T47D (cell line): ENCODE results near the gene FOXF1.

ENCODE experiments used
- DNase-seq, 2 experiments: peaks; one replicate each; pipeline versions ENCODE4 v3.0.0 to v3.0.0-alpha.2; 2011 to 2012; ENCODE audit warnings: low read depth in 1 of 2, low spot score in 1 of 2
- JUND ChIP-seq: IDR thresholded peaks from 2 replicates; pipeline ENCODE4 v1.6.1; 2012; ENCODE audit warnings: low read depth
- in situ Hi-C: cut with HindIII; loops from 2 replicates; pipeline ENCODE4 v1.10.0; 2016; ENCODE audit warnings: low sequenced_read_pairs, low pct_unique_long_range_greater_than_20kb

Gene FOXF1

DNA sequence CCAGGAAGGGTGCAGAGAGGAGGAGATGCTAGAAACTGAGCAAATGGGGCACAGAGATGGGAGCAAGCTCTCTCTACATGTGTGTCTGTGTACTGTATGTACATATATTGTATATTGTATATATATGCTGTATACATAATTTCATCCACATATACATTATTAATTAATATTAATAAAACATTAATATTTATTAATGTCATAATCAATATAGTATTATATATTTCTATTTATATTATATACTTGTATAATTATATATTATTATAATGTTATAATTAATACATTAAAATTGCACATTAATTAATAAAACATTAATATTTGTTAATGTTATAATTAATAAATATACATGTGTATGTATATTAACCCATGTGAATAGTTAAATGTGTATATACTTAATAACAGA is 31.5 kb upstream of the FOXF1 start:
- DNase-seq: no peak
- no peak for TF ChIP-seq JUND
- in situ Hi-C loops: no loop called here

DNA sequence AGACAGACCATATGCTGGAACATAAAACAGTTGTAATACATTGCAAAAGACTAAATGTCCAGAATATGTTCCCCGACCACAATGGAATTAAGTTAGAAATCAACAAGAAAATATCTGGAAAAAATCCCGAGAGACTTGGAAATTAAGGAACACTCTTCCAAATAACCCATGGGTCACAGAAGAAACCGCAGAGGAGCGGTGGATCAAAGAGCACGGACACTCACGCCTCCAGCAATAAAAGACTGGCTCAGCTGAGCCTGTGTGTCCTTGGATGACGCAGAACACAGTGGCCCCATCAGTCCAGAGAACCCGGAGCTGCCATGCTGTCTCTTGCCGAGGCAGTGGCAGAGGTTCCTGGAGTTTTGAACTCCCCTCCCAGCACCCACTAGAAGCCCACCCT is 30.9 kb upstream of the FOXF1 start:
- no peak for TF ChIP-seq JUND
- DNase-seq: no peak
- in situ Hi-C loops: no loop called here

DNA sequence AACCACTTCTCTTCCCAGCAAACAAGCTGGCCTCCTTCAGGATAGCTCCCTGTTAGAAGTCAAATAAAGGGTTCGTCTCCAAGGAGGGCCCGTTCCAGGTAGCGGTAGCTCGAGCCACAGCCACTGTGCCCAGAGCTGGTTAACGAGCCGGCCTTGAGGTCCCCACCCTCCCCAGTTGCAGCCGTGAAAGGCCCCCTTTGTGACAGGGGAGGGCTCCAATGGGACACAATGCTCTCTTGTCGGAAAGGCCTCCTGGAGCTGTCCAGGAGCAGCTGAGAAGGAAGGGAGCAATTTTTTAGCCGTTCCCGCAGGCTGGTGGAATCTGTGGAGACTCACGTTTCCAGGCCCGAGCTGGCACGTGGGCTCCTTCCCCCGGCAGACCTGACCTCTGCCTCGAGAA is 29.9 kb upstream of the FOXF1 start:
- in situ Hi-C loops: no loop called here
- TF ChIP-seq JUND: no peak
- no peak for DNase-seq

DNA sequence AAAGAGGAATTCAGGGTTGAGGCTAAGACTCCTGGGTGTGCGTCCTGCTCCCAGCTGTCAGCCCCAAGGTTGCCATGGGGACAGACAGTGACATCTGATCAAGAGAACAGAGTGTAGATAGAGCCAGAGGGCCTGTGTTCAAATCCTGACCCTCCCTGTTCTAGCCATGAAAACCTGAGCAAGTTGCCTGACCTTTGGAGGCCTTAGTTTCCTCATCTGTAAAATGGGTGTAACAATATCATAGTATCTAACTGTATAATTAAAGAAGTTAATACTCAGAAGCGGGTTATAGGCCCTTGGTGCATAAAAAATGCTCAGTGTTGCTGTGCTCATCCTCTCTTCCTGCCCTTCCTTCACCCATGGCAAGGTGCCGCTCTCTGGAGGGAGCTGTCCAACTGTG is 28.7 kb upstream of the FOXF1 start:
- no peak for TF ChIP-seq JUND
- no peak for DNase-seq
- in situ Hi-C loops: no loop called here

DNA sequence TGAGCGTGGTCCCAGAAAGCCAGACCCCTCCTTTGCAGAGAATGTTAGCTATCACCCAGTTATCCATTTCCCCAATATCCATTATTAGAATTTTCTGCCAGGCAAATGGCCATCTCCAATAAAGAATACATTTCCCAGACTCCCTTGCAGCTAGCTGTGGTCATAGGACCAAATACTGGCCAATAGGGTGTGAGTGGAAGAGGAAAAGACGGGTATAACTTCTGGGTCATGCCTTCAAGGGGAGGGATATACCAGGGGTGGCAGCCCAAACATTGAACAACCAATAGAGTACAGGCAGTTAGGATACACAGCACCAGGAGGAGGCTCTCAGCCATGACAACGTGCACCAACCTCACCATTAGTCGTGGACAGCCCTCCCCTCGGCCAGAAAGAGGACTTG is 26.1 kb upstream of the FOXF1 start:
- in situ Hi-C loops: no loop called here
- TF ChIP-seq JUND: no peak
- peak in 1 of 2 experiments; percentile 49 for DNase-seq

DNA sequence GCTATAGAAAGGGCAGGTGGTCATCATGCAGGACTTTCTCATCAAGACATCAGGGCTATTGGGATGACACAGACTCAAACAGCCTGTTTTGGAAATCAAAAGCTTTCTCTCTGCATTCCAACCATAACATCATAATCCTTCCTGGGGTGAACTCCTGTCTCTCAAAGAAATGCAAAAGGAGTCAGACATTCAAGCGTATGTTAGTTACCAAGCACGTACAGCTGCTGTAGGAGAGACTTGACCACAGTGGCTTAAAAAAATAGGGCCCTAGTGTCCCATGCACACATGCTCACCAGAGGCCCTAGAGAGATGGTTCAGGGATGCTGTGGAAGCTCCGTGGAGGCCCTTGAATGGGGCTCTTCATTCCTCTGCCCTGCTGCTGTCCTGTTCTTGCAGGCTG is 24.6 kb upstream of the FOXF1 start:
- in situ Hi-C loops: no loop called here
- no peak for TF ChIP-seq JUND
- DNase-seq: no peak

DNA sequence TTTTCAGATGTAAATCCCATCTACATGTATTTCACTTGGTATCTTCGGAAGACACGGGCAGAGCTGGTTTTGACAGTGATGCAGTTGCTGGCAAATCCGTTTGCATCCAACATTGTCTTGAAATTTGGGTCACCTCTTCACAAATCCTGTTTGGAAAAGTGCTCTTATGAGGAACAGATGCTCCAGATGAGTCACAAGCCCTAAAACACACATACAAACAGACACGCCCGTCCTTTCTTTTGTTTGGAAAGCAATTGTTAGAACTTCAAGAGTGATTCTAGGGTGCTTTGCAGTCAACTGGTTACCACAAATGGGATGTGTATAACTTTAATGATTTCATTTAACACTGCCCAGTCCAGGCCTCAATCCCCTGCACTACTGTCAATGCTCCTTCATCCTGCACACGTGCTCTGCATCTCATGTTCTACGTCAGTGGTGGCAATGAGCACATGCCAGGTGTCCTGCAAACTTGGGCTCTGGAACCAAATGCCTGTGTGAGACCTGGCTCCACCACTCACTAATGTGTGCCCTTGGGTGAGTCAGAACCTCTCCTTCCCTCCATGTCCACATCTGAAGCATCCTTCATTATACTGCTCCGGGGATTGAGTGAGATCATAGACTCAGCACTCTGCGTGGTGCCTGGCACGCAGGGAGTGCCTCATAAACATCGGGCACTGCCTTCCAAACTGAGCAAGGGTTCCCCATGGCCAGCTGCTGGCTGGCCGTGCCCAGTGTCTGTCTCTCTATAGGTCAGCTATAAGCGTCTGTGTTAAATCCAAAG is 19.3 kb upstream of the FOXF1 start:
- in situ Hi-C loops: no loop called here
- TF ChIP-seq JUND: no peak
- no peak for DNase-seq

DNA sequence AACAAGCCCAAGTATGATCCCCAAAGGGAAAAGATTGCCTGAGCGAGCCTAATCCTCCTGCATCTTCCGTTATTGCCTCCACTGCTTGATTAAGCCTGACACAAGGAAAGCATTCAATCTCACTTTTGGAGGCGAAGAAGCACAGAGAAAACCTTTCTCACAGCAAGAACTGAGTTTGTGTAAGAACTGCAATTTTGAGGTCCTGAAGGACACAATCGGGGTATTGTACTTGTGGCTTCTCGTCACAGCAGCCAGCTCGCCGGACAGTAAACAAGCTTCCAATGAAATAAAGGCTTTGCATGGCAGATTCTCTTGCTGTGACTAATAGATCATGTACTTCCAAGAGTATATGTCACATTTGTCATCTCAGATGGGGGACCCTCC is 18.7 kb upstream of the FOXF1 start:
- DNase-seq: no peak
- in situ Hi-C loops: no loop called here
- TF ChIP-seq JUND: no peak

DNA sequence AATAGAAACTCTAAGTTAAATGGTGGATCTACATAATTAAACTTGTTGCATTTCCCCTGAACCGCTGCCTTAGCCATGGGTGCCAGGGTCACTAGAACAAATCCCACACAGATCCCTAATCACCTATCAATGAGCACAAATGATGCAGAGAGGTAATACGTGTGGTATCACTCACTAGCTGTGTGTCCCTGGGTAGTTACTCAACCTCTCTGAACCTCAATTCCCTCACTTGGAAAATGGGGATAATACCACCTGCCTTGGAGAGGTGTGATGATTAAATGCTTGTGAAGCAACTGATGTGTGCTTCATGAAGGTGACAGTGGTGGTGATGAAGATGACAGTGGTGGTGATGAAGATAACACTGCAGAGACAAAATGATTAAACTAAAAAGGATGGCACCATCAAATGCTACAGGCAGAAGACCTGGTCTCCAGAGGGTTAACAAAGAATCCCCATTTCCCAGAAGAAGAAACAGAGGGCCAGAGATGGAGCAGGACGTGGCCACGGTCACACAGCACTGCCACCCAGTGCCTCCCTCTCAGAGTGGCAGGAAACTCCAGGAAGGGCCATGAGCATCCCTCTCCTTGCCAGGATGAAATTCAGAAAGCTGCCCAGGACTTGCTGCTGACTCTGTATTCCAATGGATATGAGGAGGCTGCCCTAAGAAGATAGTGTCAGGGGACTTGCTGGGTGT is 17.9 kb upstream of the FOXF1 start:
- in situ Hi-C loops: no loop called here
- no peak for DNase-seq
- no peak for TF ChIP-seq JUND

DNA sequence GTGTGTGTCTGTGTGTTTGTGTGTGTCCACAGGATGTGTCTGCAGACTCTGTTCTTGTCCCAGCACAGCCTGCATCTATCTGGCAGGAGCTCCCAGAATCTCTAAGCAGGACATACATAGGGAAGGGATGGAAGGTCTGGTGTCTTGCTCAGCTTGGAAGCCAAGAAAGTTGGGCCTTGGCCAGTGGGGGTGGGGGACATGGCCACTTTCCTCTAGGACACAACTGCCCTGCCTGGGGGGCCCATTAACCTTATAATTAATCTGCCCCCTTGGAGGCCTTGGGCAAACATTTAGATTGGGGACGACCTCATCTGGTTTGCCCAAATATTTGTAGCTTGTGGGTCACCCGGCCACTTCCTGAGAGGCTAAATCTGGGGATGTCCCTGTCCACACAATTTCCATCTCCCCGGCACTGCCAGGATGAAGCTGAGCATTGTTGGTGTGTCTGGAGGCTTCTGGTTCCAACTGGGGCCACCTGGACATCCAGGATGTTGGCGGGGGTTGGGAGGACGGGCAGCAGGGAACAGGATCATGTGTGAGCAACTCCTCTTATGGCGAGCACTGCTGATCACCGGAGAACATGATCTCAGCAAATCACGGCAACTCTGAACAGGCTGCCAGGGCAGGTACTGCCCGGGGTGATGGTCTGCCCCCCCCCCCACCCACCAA is 17.2 kb upstream of the FOXF1 start:
- in situ Hi-C loops: no loop called here
- DNase-seq: no peak
- TF ChIP-seq JUND: no peak

DNA sequence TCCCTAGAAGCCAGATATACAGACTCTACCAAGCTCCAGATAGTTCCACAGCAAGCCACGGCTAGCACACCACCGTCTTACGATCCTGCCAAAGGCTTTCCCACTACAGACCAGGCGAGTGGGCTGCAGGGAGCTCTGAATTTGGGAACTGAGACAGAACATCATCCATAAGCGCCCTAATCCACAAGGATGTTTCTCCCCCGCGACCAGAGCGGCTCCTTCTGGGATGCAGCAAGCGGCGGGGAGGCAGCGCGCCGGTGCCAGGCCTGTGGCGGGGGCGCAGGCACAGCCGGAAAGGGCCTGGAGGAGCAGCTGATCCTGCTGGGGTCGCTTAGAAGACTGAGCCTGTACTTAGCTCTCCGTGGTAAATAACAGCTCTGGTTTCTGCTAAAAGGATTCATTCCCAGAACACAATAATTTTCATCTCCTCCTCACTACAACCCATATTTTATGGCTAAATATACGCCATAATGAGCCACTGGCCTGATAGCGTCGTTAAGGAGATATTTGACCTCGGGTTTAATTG is 16.2 kb upstream of the FOXF1 start:
- no peak for DNase-seq
- no peak for TF ChIP-seq JUND
- in situ Hi-C loops: no loop called here

DNA sequence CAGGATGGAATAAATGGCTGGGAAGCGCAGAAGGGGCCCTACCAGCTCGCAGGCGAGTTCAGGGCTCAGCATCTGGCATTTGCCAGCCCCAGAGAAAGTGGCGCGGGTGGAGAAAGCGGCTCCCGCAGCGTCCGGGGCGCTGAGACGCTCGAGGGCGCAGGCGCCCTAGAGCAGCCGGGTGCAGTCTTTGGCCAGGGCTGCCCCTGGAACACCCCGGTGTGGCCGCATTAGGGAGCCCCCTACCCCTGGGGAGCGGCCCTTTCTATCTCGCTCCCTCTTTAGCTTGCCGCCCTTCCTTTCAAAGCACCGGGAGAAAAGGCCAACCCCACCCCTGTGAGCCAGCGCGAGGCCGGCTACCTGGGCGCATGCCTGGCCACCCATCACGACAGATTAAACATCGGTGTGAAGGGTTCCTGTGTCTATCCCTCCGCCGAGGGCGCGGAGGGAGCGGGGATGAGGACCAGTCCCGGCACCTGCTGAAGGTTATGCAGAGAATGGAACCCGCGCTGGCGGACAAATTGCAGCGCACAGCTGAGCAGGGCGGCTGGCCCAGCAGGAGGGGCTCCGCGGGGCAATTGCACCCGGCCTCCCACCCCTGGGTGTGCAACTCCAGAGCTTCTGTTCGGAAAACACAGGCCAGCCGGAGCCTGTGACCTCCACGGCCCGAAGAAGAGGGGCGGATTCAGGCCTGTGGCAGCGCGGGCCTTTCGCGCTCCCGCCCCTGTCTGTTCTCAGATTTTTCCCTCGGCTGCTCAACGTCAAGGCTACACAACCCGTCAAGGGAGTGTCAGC is 15.6 kb upstream of the FOXF1 start:
- DNase-seq: no peak
- no peak for TF ChIP-seq JUND
- in situ Hi-C loops: no loop called here
